Caco-2 (cell line): ENCODE data around the gene XRCC3. TPM values are rescaled to one million over a fixed set of nuclear protein-coding genes. Genes with fewer than 3 reads are reported as not detected.

Source experiments
- Bru-seq: library from RNA; stranded (reverse); fragments of 400-500 nt; gene quantifications from one replicate; lab custom pipeline; 2021; lab: Mats Ljungman, UMichigan
- BruChase-seq, 2 experiments: library from RNA; stranded (reverse); fragments of 400-500 nt; gene quantifications; one replicate each; lab custom pipeline; 2021; lab: Mats Ljungman, UMichigan
- BruUV-seq: library from RNA; stranded (reverse); fragments of 400-500 nt; replicated peaks from 2 replicates; lab custom pipeline; 2021; lab: Mats Ljungman, UMichigan
- CTCF ChIA-PET: fragments of 300-600 bp; sonication (Branson Sonifier 250); formaldehyde crosslinking; loops from one replicate; lab custom pipeline; 2022; ENCODE audit warnings: antibody characterized with exemption; lab: Charles Lee
- POLR2A ChIA-PET: fragments of 300-600 bp; sonication (Branson Sonifier 250); formaldehyde crosslinking; loops from one replicate; lab custom pipeline; 2022; ENCODE audit warnings: antibody characterized with exemption; lab: Charles Lee
- DNase-seq, 2 experiments: peaks; one replicate each; pipeline versions ENCODE4 v3.0.0 to v3.0.0-alpha.2; 2020 to 2022
- H3K27me3 ChIP-seq: replicated peaks from 2 replicates; pipeline ENCODE4 v1.6.0; 2011; ENCODE audit warnings: low read length; ENCODE audit not compliant: control insufficient read depth, insufficient read depth
- H3K36me3 ChIP-seq: 2 replicates; pipeline ENCODE4 v1.5.1; 2011; ENCODE audit warnings: low read length; ENCODE audit not compliant: control insufficient read depth, insufficient read depth
- H3K4me1 ChIP-seq: fragments of 250-450 bp; sonication (Bioruptor Pico); 2 replicates; pipeline ENCODE4 v1.5.1; 2020; ENCODE audit warnings: mild to moderate bottlenecking
- H3K4me3 ChIP-seq: 2 replicates; pipeline ENCODE4 v1.5.1; 2011; ENCODE audit warnings: low read depth, mild to moderate bottlenecking, control low read depth, low read length
- H3K9me3 ChIP-seq: fragments of 250-450 bp; sonication (Bioruptor Pico); 2 replicates; pipeline ENCODE4 v1.5.1; 2020; ENCODE audit warnings: mild to moderate bottlenecking, moderate library complexity
- H3K27ac Mint-ChIP-seq: one replicate; pipeline ENCODE4 v1.8.0; 2022; ENCODE audit warnings: mixed read lengths; ENCODE audit not compliant: unreplicated experiment
- H3K27me3 Mint-ChIP-seq: one replicate; pipeline ENCODE4 v1.8.0; 2022; ENCODE audit warnings: mixed read lengths; ENCODE audit not compliant: insufficient read depth, unreplicated experiment
- H3K36me3 Mint-ChIP-seq: one replicate; pipeline ENCODE4 v1.8.0; 2022; ENCODE audit warnings: mild to moderate bottlenecking, mixed read lengths; ENCODE audit not compliant: insufficient read depth, unreplicated experiment
- H3K4me1 Mint-ChIP-seq: one replicate; pipeline ENCODE4 v1.8.0; 2022; ENCODE audit warnings: low read depth, mixed read lengths; ENCODE audit not compliant: unreplicated experiment
- H3K4me3 Mint-ChIP-seq: one replicate; pipeline ENCODE4 v1.8.0; 2022; ENCODE audit warnings: mild to moderate bottlenecking, moderate library complexity, mixed read lengths; ENCODE audit not compliant: unreplicated experiment
- H3K9me3 Mint-ChIP-seq: one replicate; pipeline ENCODE4 v1.8.0; 2022; ENCODE audit warnings: mixed read lengths; ENCODE audit not compliant: unreplicated experiment
- intact Hi-C: fragments of 100-400 bp; cut with micrococcal nuclease; formaldehyde crosslinking; loops from one replicate; pipeline ENCODE4 v1.10.0; 2022; ENCODE audit not compliant: unreplicated experiment
- long read RNA-seq: library from polyadenylated mRNA; stranded (forward); transcript quantifications from one replicate; pipeline ENCODE4 v2.0.0, GENCODE V29; 2022
- total RNA-seq: library from RNA; stranded (reverse); gene quantifications from 2 replicates; pipeline ENCODE4 v1.2.3, GENCODE V29; 2022
- TF ChIP-seq, protein P1 (sequence below), 2 experiments: fragments of 200-600 bp in 1 of 2; IDR thresholded peaks; 1 replicate in 1 of 2; 2 replicates in 1 of 2; pipeline versions ENCODE4 v1.5.1 to v1.8.0; 2011 to 2022; ENCODE audit warnings: antibody characterized with exemption in 1 of 2, control low read depth in 1 of 2, inconsistent platforms in 1 of 2, low read depth in 1 of 2, low read length in 1 of 2, mild to moderate bottlenecking in 1 of 2, moderate library complexity in 1 of 2; ENCODE audit not compliant: insufficient read depth in 1 of 2, severe bottlenecking in 1 of 2, unreplicated experiment in 1 of 2

Gene XRCC3
- total RNA-seq, result 39.5 and 44.0 TPM in 2 replicates
- percentile 61 among the genes with signal in this experiment for Bru-seq, nascent RNA
- percentile 64 among the genes with signal in this experiment for BruChase-seq, experiment 1, labeled RNA remaining after a 2-hour chase
- percentile 68 among the genes with signal in this experiment for BruChase-seq, experiment 2, labeled RNA remaining after a 6-hour chase
- long read RNA-seq, transcript XRCC3-201 (9 exons, 2,563 nt), result minor isoform, 14 of 72 reads
- long read RNA-seq, transcript XRCC3-211 (10 exons, 2,584 nt), result major isoform, 15 of 72 reads
- long read RNA-seq, partial matches to known transcripts, result 9 of 72 reads
- long read RNA-seq, other reads (novel, unspliced or antisense), result 30 of 72 reads

DNA sequence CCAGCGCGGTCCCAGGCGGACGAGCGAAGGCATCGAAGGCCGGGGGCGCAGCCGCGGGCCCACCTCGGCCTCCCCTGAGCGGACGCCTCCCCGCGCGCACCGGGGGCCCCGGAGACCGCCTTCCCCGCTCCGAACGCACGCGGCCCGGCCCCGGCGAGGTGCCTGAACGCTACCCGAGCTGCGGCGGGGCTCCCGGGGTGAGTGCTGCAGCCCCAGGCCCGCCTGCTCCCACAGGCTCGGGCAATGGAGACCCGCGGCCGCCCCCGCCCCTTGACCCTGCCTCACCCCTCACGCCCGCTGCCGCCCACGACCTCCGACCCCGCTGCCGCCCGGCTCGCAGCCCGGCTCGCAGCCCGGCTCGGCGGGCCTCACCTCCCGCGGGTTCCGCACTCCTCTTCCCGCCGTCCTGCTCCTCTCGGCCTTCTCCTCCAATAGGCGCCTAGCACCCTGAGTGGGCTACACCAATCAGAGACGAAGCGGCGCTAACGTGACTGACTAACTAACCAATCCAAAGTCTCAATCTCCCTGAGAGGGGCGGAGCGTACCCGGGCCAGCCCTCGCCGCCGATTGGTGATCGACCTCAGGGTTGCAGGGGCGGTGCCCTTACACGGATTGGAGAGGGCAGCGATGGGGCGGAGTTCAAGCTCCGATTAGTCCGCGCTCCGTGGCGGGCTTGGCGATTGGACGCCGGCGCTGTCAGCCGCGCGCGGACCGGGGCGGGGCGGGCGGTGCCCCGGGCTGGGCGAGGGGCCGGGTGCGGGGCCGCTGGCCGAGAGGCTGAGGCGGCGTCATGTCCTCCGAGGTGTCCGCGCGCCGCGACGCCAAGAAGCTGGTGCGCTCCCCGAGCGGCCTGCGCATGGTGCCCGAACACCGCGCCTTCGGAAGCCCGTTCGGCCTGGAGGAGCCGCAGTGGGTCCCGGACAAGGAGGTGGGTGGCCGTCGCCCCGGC is at the start of gene XRCC3, which contains the start of gene ZFYVE21:
XRCC3 (minus strand) TSS at position 400 of the 949 bp plus-strand sequence. CDS start 4,364 bp downstream, outside the sequence.
ZFYVE21 (plus strand) TSS at position 759 of the 949 bp plus-strand sequence; CDS start at position 791, 32 bp downstream.
- Histone ChIP-seq H3K36me3 (no peaks in the 10 kb centered on the region), H3K27me3 (no peaks in the 10 kb centered on the region), H3K9me3 (no peaks in the 10 kb centered on the region), H3K4me3 (peak within 1 kb of the TSS; percentile 93), H3K4me1 (peaks cover 5% of the 10 kb centered on the region; the same call in 1 of the 2 replicates)
- ChIA-PET CTCF (interaction anchor here (0.6 kb wide), 2 partner anchors 1053 to 1669 kb away, joined by 3 to 4 read pairs; no protein-coding TSS in a partner anchor), POLR2A (interaction anchor here (0.6 to 1.1 kb wide), 4 partner anchors 36 to 154 kb away, joined by 3 read pairs; no protein-coding TSS in a partner anchor)
- Mint-ChIP-seq H3K27ac (peak within 1 kb of the TSS; percentile 94), H3K4me3 (peak within 1 kb of the TSS; percentile 98), H3K4me1 (peaks cover 9% of the 10 kb centered on the region), H3K36me3 (peaks cover 42% of the 10 kb centered on the region), H3K27me3 (no peaks in the 10 kb centered on the region), H3K9me3 (no peaks in the 10 kb centered on the region)
- BruUV-seq, result no TSS peak
- intact Hi-C loops, result no loop called here
- TF ChIP-seq, protein P1, sequence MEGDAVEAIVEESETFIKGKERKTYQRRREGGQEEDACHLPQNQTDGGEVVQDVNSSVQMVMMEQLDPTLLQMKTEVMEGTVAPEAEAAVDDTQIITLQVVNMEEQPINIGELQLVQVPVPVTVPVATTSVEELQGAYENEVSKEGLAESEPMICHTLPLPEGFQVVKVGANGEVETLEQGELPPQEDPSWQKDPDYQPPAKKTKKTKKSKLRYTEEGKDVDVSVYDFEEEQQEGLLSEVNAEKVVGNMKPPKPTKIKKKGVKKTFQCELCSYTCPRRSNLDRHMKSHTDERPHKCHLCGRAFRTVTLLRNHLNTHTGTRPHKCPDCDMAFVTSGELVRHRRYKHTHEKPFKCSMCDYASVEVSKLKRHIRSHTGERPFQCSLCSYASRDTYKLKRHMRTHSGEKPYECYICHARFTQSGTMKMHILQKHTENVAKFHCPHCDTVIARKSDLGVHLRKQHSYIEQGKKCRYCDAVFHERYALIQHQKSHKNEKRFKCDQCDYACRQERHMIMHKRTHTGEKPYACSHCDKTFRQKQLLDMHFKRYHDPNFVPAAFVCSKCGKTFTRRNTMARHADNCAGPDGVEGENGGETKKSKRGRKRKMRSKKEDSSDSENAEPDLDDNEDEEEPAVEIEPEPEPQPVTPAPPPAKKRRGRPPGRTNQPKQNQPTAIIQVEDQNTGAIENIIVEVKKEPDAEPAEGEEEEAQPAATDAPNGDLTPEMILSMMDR (IDR thresholded peaks at IDR 0.05; ENCODE audit: insufficient read depth in 1 of 2, low read depth in 1 of 2, low read length in 1 of 2, severe bottlenecking in 1 of 2, unreplicated experiment in 1 of 2), result no peak
- peak; percentile 99 for DNase-seq

DNA sequence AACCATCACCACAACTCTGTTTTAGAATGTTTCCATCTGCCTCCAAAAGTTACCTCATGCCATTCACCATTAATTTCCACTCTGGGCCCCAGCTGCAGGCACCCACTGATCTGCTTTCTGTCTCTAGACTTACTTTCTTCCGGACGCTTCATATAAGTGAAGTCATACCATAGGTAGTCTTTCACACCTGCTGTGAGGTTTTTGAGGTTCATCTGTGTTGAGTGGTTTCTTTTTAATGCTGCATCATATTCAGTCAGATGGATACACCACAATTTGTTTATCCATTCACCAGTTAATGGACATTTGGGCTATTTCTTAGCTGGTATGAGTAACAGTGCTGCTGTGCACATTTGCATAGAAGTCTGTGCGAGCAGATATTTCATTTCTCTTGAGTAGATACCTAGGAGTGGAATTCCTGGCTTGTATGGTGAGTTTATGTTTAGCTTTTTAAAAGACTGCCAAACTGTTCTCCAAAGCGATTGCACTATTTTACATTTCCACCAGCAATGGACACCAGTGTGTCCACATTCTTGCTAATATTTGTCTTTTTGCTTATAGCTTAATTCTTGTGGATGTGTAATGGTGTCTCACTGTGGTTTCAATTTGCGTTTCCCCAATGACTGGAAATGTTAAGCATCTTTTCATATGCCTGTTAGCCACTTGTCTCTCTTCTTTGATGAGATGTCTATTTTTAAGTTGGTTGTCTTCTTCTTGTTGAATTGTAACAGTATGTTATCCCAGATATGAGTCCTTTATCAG is 48.7 kb upstream of the XRCC3 start:
- Mint-ChIP-seq H3K27ac (no peak overlapping the region), H3K4me3 (no peak overlapping the region), H3K27me3 (no peaks in the 10 kb centered on the region), H3K4me1 (peaks cover 11% of the 10 kb centered on the region), H3K36me3 (peaks cover 13% of the 10 kb centered on the region), H3K9me3 (no peaks in the 10 kb centered on the region)
- TF ChIP-seq, protein P1 (IDR thresholded peaks at IDR 0.05; ENCODE audit: insufficient read depth in 1 of 2, low read depth in 1 of 2, low read length in 1 of 2, severe bottlenecking in 1 of 2, unreplicated experiment in 1 of 2), result no peak
- Histone ChIP-seq H3K9me3 (no peaks in the 10 kb centered on the region), H3K27me3 (no peaks in the 10 kb centered on the region), H3K4me3 (no peak overlapping the region), H3K4me1 (no peaks in the 10 kb centered on the region), H3K36me3 (no peaks in the 10 kb centered on the region)
- intact Hi-C loops, result no loop called here
- ChIA-PET POLR2A (no interaction called here), CTCF (no interaction called here)
- no TSS peak for BruUV-seq
- no peak for DNase-seq
